GM21423 (cell line): ENCODE measurements around the gene PDE4D.
A peak's percentile ranks its signal among the peaks of the same experiment; 100 is the strongest.

ENCODE experiments used
- ATAC-seq: cut with Tn5 transposase; IDR thresholded peaks from one replicate; pipeline ENCODE4 v1.9.1; 2021; ENCODE audit warnings: mild to moderate bottlenecking, moderate library complexity; ENCODE audit not compliant: unreplicated experiment

The PDE4D gene

GRCh38 chr5:59562756-59563389, 330.7 kb downstream of the PDE4D start:
- ATAC-seq = peak; percentile 94

- ATAC-seq = no peak
Measured at GRCh38 chr5:59560553-59560952, 333.0 kb downstream of the PDE4D start.

GRCh38 chr5:59559847-59560246, 333.7 kb downstream of the PDE4D start:
- no peak for ATAC-seq

- ATAC-seq = no peak
Measured at GRCh38 chr5:59559323-59559722, 334.2 kb downstream of the PDE4D start.

GRCh38 chr5:59558501-59558900, 335.0 kb downstream of the PDE4D start:
- no peak for ATAC-seq

- no peak for ATAC-seq
Measured at GRCh38 chr5:59557572-59557971, 336.0 kb downstream of the PDE4D start.

GRCh38 chr5:59555596-59555995, 337.9 kb downstream of the PDE4D start:
- no peak for ATAC-seq

GRCh38 chr5:59554501-59554900, 339.0 kb downstream of the PDE4D start:
- no peak for ATAC-seq

GRCh38 chr5:59553992-59554391, 339.5 kb downstream of the PDE4D start:
- no peak for ATAC-seq

- ATAC-seq = no peak
Measured at GRCh38 chr5:59548807-59549357, 344.6 kb downstream of the PDE4D start.

GRCh38 chr5:59547731-59548130, 345.8 kb downstream of the PDE4D start:
- ATAC-seq = no peak

- ATAC-seq = no peak
Measured at GRCh38 chr5:59544573-59544972, 349.0 kb downstream of the PDE4D start.

- no peak for ATAC-seq
Measured at GRCh38 chr5:59543821-59544442, 349.6 kb downstream of the PDE4D start.

GRCh38 chr5:59542851-59543820, 350.4 kb downstream of the PDE4D start:
- no peak for ATAC-seq

- ATAC-seq = no peak
Measured at GRCh38 chr5:59542306-59542705, 351.2 kb downstream of the PDE4D start.

- ATAC-seq = no peak
Measured at GRCh38 chr5:59540366-59540765, 353.2 kb downstream of the PDE4D start.

- no peak for ATAC-seq
Measured at GRCh38 chr5:59538750-59539121, 354.8 kb downstream of the PDE4D start.

- ATAC-seq = no peak
Measured at GRCh38 chr5:59537961-59538749, 355.4 kb downstream of the PDE4D start.

- no peak for ATAC-seq
Measured at GRCh38 chr5:59536875-59537274, 356.7 kb downstream of the PDE4D start.

- no peak for ATAC-seq
Measured at GRCh38 chr5:59535561-59535960, 358.0 kb downstream of the PDE4D start.

- no peak for ATAC-seq
Measured at GRCh38 chr5:59533730-59534108, 359.8 kb downstream of the PDE4D start.
